B cell (primary cell): ENCODE results near the gene PREX1. TPM values are rescaled to one million over a fixed set of nuclear protein-coding genes. Genes with fewer than 3 reads are reported as not detected.
A peak's percentile ranks its signal among the peaks of the same experiment; 100 is the strongest.

Experiments
- ATAC-seq: fragments of 200-7000 bp; cut with Tn5 transposase; one replicate; pipeline ENCODE4 v1.10.0; 2021; ENCODE audit warnings: low read depth, mild to moderate bottlenecking, moderate number of reproducible peaks, moderate library complexity
- CTCF ChIA-PET: fragments of 350-600 bp; sonication (Branson Sonifier 250); formaldehyde crosslinking; loops from one replicate; lab custom pipeline; 2021; ENCODE audit warnings: antibody characterized with exemption, inconsistent platforms; lab: Charles Lee
- POLR2A ChIA-PET: fragments of 350-600 bp; sonication (Branson Sonifier 250); formaldehyde crosslinking; loops from one replicate; lab custom pipeline; 2021; ENCODE audit warnings: antibody characterized with exemption; lab: Charles Lee
- DNase-seq: peaks from one replicate; pipeline ENCODE4 v3.0.0; 2013
- H2AFZ ChIP-seq: 2 replicates; pipeline ENCODE4 v1.6.1; 2012; ENCODE audit warnings: mild to moderate bottlenecking, low read depth, low read length; ENCODE audit not compliant: insufficient read depth, poor library complexity, severe bottlenecking
- H3K27ac ChIP-seq, 2 donors: 1 replicate in 1 of 2; 2 replicates in 1 of 2; pipeline ENCODE4 v1.5.1; 2012 to 2013; ENCODE audit warnings: low read length in 2 of 2, mild to moderate bottlenecking in 2 of 2, moderate library complexity in 1 of 2
- H3K27me3 ChIP-seq, 4 experiments: fragments of 200-600 bp in 1 of 4; sonication (generic) in 1 of 4; replicated peaks in 1 of 4; 1 replicate in 2 of 4; 2 replicates in 2 of 4; pipeline versions ENCODE4 v1.6.1 to v1.7.0; 2013 to 2016; ENCODE audit warnings: low read length in 3 of 4, mild to moderate bottlenecking in 2 of 4, mixed read lengths in 1 of 4, moderate library complexity in 1 of 4; ENCODE audit not compliant: insufficient read depth in 4 of 4, control insufficient read depth in 3 of 4; ENCODE audit errors: control extremely low read depth in 1 of 4
- H3K36me3 ChIP-seq, 2 experiments: replicated peaks in 1 of 2; 1 replicate in 1 of 2; 2 replicates in 1 of 2; pipeline versions ENCODE4 v1.6.1 to v1.7.1; 2013; ENCODE audit warnings: low read length in 1 of 2; ENCODE audit not compliant: insufficient read depth in 2 of 2, control insufficient read depth in 1 of 2; ENCODE audit errors: control extremely low read depth in 1 of 2, extremely low read depth in 1 of 2
- H3K4me1 ChIP-seq, 2 donors: fragments of 200-600 bp in 1 of 2; sonication (generic) in 1 of 2; 1 replicate in 1 of 2; 2 replicates in 1 of 2; pipeline versions ENCODE4 v1.5.1 to v1.6.1; 2013 to 2017; ENCODE audit warnings: low read length in 2 of 2; ENCODE audit not compliant: control insufficient read depth in 2 of 2, insufficient read depth in 2 of 2
- H3K4me2 ChIP-seq: replicated peaks from 2 replicates; pipeline ENCODE3; 2012; ENCODE audit warnings: mild to moderate bottlenecking, low read depth, low read length; ENCODE audit not compliant: poor library complexity, severe bottlenecking
- H3K4me3 ChIP-seq, 5 experiments: fragments of 200-600 bp in 1 of 5; sonication (generic) in 1 of 5; 1 replicate in 3 of 5; 2 replicates in 2 of 5; pipeline versions ENCODE4 v1.5.1 to v1.7.0; 2011 to 2016; ENCODE audit warnings: low read length in 4 of 5, mild to moderate bottlenecking in 4 of 5, low read depth in 2 of 5, control low read depth in 1 of 5, moderate library complexity in 1 of 5; ENCODE audit not compliant: insufficient read depth in 1 of 5; ENCODE audit errors: control extremely low read depth in 1 of 5, extremely low read depth in 1 of 5
- H3K79me2 ChIP-seq: fragments of 200-600 bp; sonication (generic); one replicate; pipeline ENCODE4 v1.6.0; 2016; ENCODE audit warnings: low read length; ENCODE audit not compliant: control insufficient read depth, insufficient read depth
- H3K9ac ChIP-seq: fragments of 200-600 bp; sonication (generic); 2 replicates; pipeline ENCODE4 v1.6.1; 2017; ENCODE audit warnings: mild to moderate bottlenecking, low read length, moderate library complexity
- H3K9me3 ChIP-seq, 3 donors: one replicate each; pipeline versions ENCODE4 v1.6.1 to v1.7.1; 2013; ENCODE audit warnings: low read length in 2 of 3; ENCODE audit not compliant: control insufficient read depth in 2 of 3, insufficient read depth in 1 of 3; ENCODE audit errors: control extremely low read depth in 1 of 3
- H4K20me1 ChIP-seq: 2 replicates; pipeline ENCODE4 v1.6.0; 2012; ENCODE audit warnings: mild to moderate bottlenecking, low read length; ENCODE audit not compliant: insufficient read depth, control insufficient read depth, poor library complexity, severe bottlenecking
- H3K27ac Mint-ChIP-seq: one replicate; pipeline ENCODE4 v1.8.0; 2021; ENCODE audit warnings: mixed read lengths
- H3K27me3 Mint-ChIP-seq: one replicate; pipeline ENCODE4 v1.8.0; 2021; ENCODE audit warnings: mixed read lengths
- H3K4me1 Mint-ChIP-seq: one replicate; pipeline ENCODE4 v1.8.0; 2021; ENCODE audit warnings: mixed read lengths
- H3K4me3 Mint-ChIP-seq: one replicate; pipeline ENCODE4 v1.8.0; 2021; ENCODE audit warnings: mixed read lengths
- H3K9me3 Mint-ChIP-seq: one replicate; pipeline ENCODE4 v1.8.0; 2022; ENCODE audit warnings: mixed read lengths; ENCODE audit not compliant: insufficient read depth
- CTCF ChIP-seq: fragments of 200-600 bp; IDR thresholded peaks from one replicate; pipeline ENCODE4 v1.8.0; 2022; ENCODE audit warnings: antibody characterized with exemption, mild to moderate bottlenecking
- EZH2 ChIP-seq: IDR thresholded peaks from 2 replicates; pipeline ENCODE4 v1.6.1; 2012; ENCODE audit warnings: borderline replicate concordance, low read depth, mild to moderate bottlenecking, moderate library complexity, low read length; ENCODE audit not compliant: insufficient read depth, poor library complexity, severe bottlenecking
- WGBS: methylation state at CpG from one replicate; pipeline ENCODE4 v1.1.5; 2013; ENCODE audit warnings: missing lambda C conversion rate; ENCODE audit not compliant: insufficient coverage; 5-methylcytosine and 5-hydroxymethylcytosine counted together
- intact Hi-C: fragments of 100-400 bp; cut with micrococcal nuclease; formaldehyde crosslinking; loops from one replicate; pipeline ENCODE4 v1.10.0; 2022
- polyA plus RNA-seq: library from polyadenylated mRNA; depleted of rRNA; stranded (reverse); fragments of >200 nt; gene quantifications from 2 replicates; pipeline ENCODE4 v1.2.3, GENCODE V29; 2012
- total RNA-seq, 2 donors: library from RNA; stranded (reverse); fragments of 120-200 nt in 1 of 2; gene quantifications; 1 replicate in 1 of 2; 2 replicates in 1 of 2; pipeline versions ENCODE4 v1.2.3 to v1.2.4, GENCODE V29; 2013 to 2022

PREX1 gene
- total and polyA plus RNA-seq, 2 donors (not counting 1 experiment from before 2014, with no cell fraction given), result 79.1 to 99.4 TPM

- Mint-ChIP-seq H3K27ac (peak overlapping the region; percentile 94), H3K4me3 (peak overlapping the region; percentile 47), H3K9me3 (peaks cover 1% of the 10 kb centered on the region), H3K27me3 (no peaks in the 10 kb centered on the region), H3K4me1 (peaks cover 71% of the 10 kb centered on the region)
- peaks cover 0 to 3% (median 0%) of the 10 kb centered on the region in 3 donors for H3K9me3 ChIP-seq
- ChIA-PET CTCF (interaction anchor here (1.4 to 2.6 kb wide), 6 partner anchors 11 to 129 kb away, joined by 3 to 19 read pairs (median 10); partner anchors contain the start of gene PREX1), POLR2A (interaction anchor here (0.7 to 2.4 kb wide), 5 partner anchors 11 to 352 kb away, joined by 5 to 10 read pairs (median 6); no protein-coding TSS in a partner anchor)
- peak overlapping the region in 1 of 2 donors; percentile 80 for H3K27ac ChIP-seq
- H3K79me2 ChIP-seq, result peaks cover 79% of the 10 kb centered on the region
- 60% methylated on average over 9 of the region's 19 CpGs for WGBS
- intact Hi-C loops, result loop anchor here (5.0 kb wide), 2 partner anchors 35 to 65 kb away; no protein-coding TSS in a partner anchor
- H4K20me1 ChIP-seq, result peaks cover 89% of the 10 kb centered on the region
- peaks cover 0 to 6% of the 10 kb centered on the region in 2 experiments for H3K36me3 ChIP-seq
- ATAC-seq (no peak), DNase-seq (no peak)
- H3K27me3 ChIP-seq, result no peaks in the 10 kb centered on the region
- H3K4me3 ChIP-seq, result peak overlapping the region in 1 of 5 experiments; percentile 23
- no peak for TF ChIP-seq CTCF
- no peak for TF ChIP-seq EZH2
- H3K4me1 ChIP-seq, result peaks cover 83 to 94% of the 10 kb centered on the region in 2 donors
- H2AFZ ChIP-seq, result no peak overlapping the region
- H3K4me2 ChIP-seq, result peak overlapping the region; percentile 56
- no peak overlapping the region for H3K9ac ChIP-seq
Observed at GRCh38 chr20:48786951-48787705, 40.7 kb downstream of the PREX1 start.

- Histone ChIP-seq H3K4me3 (no peak overlapping the region), H3K36me3 (peaks cover 0 to 6% of the 10 kb centered on the region in 2 experiments), H3K4me1 (peaks cover 88 to 96% of the 10 kb centered on the region in 2 donors), H3K79me2 (peaks cover 80% of the 10 kb centered on the region), H2AFZ (no peak overlapping the region), H3K27me3 (no peaks in the 10 kb centered on the region), H3K9me3 (peaks cover 0 to 3% (median 0%) of the 10 kb centered on the region in 3 donors), H3K4me2 (no peak overlapping the region), H4K20me1 (peaks cover 89% of the 10 kb centered on the region), H3K9ac (no peak overlapping the region), H3K27ac (peak overlapping the region in 1 of 2 donors; percentile 14)
- H3K4me1 Mint-ChIP-seq, result peaks cover 61% of the 10 kb centered on the region
- TF ChIP-seq EZH2 (no peak), CTCF (no peak)
- no peak overlapping the region for H3K4me3 Mint-ChIP-seq
- H3K27me3 Mint-ChIP-seq, result no peaks in the 10 kb centered on the region
- intact Hi-C loops, result loop anchor here (5.0 kb wide), 2 partner anchors 34 to 64 kb away; no protein-coding TSS in a partner anchor
- H3K9me3 Mint-ChIP-seq, result peaks cover 1% of the 10 kb centered on the region
- ATAC-seq (no peak), DNase-seq (no peak)
- H3K27ac Mint-ChIP-seq, result peak overlapping the region; percentile 43
- 93% methylated on average over 8 of the region's 8 CpGs for WGBS
- ChIA-PET POLR2A (interaction anchor here (0.5 kb wide), 1 partner anchor 53 kb away, joined by 3 read pairs; no protein-coding TSS in a partner anchor), CTCF (no interaction called here)
Observed at GRCh38 chr20:48785801-48786200, 42.0 kb downstream of the PREX1 start.
